Fibroblast of lung (primary cell): ENCODE results near the gene FGD4.

ENCODE experiments used
- CTCF ChIP-seq, 2 donors: IDR thresholded peaks in 1 of 2; conservative IDR thresholded peaks in 1 of 2; 1 replicate in 1 of 2; 2 replicates in 1 of 2; pipeline ENCODE4 v1.5.1; 2011 to 2012; ENCODE audit warnings: low read length in 2 of 2, control low read depth in 1 of 2, inconsistent platforms in 1 of 2, low read depth in 1 of 2, mild to moderate bottlenecking in 1 of 2
- EZH2 ChIP-seq: IDR thresholded peaks from 2 replicates; pipeline ENCODE4 v1.5.1; 2012; ENCODE audit warnings: low read length, control low read depth, mild to moderate bottlenecking; ENCODE audit errors: missing control alignments

DNA sequence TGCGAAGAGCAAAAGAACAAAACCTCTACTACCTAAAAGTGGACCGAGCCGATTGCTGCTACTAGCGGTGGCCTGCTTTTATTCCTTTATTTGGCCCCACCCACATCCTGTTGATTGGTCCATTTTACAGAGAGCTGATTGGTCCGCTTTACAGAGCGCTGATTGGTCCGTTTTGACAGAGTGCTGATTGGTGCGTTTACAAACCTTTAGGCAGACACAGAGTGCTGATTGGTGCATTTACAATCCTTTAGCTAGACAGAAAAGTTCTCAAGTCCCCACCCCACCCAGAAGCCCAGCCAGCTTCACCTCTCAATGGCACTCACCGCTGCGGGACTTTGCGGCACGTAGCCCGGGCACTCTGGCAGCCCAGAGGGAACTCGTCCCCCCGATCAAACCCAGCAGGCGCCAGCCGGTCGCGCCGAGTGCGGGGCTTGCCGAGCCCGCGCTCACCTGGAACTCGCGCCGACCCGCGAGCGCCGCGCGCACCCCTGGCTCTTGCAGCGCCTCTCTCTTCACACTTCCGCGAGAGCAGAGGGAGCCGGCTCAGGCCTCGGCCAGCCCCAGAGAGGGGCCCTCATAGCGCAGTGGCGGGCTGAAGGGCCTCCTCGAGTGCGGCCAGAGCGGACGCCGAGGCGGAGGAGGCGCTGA, 8.7 kb upstream of the FGD4 start:
- TF ChIP-seq CTCF (conservative IDR thresholded peaks at IDR 0.05 in 1 of 2, IDR thresholded peaks at IDR 0.05 in 1 of 2; ENCODE audit: low read depth in 1 of 2, low read length in 2 of 2) (no peak), EZH2 (no peak)
